Natural killer cell treated with Interleukin-12 subunit alpha and Interleukin-12 subunit beta and Interleukin-15 and Interleukin-18, amount 100 ng/mL, for 72 hours (primary cell): ENCODE data around the gene GNGT2. TPM values are rescaled to one million over a fixed set of nuclear protein-coding genes. Genes with fewer than 3 reads are reported as not detected.

ENCODE experiments used
- ATAC-seq, 2 donors: fragments of 150-1000 bp; cut with Tn5 transposase in 1 of 2; sonication (Bioruptor Pico), chemical (Tn5 transposase) in 1 of 2; 2 replicates each; pipeline ENCODE4 v1.10.0; 2021
- DNase-seq: peaks from one replicate; pipeline ENCODE4 v3.0.0; 2022; ENCODE audit warnings: low spot score
- H3K27ac Mint-ChIP-seq, 2 donors: 1 replicate in 1 of 2; 2 replicates in 1 of 2; pipeline ENCODE4 v1.8.0; 2022; ENCODE audit warnings: mixed read lengths in 2 of 2, mild to moderate bottlenecking in 1 of 2, moderate library complexity in 1 of 2
- H3K27me3 Mint-ChIP-seq, 2 donors: 1 replicate in 1 of 2; 2 replicates in 1 of 2; pipeline ENCODE4 v1.8.0; 2022; ENCODE audit warnings: mixed read lengths in 2 of 2
- H3K36me3 Mint-ChIP-seq: one replicate; pipeline ENCODE4 v1.8.0; 2022; ENCODE audit warnings: mixed read lengths
- H3K4me1 Mint-ChIP-seq, 2 donors: 1 replicate in 1 of 2; 2 replicates in 1 of 2; pipeline ENCODE4 v1.8.0; 2022; ENCODE audit warnings: low read depth in 2 of 2, mixed read lengths in 2 of 2, mild to moderate bottlenecking in 1 of 2
- H3K4me3 Mint-ChIP-seq: one replicate; pipeline ENCODE4 v1.8.0; 2022; ENCODE audit warnings: mixed read lengths
- H3K9me3 Mint-ChIP-seq: 2 replicates; pipeline ENCODE4 v1.8.0; 2022; ENCODE audit warnings: mixed read lengths
- total RNA-seq, 2 donors: library from RNA; stranded (reverse); gene quantifications; one replicate each; pipeline ENCODE4 v1.2.3, GENCODE V29; 2022

The GNGT2 gene
- total RNA-seq = 10 to 100 TPM; 15.3 to 19.6 TPM

DNA sequence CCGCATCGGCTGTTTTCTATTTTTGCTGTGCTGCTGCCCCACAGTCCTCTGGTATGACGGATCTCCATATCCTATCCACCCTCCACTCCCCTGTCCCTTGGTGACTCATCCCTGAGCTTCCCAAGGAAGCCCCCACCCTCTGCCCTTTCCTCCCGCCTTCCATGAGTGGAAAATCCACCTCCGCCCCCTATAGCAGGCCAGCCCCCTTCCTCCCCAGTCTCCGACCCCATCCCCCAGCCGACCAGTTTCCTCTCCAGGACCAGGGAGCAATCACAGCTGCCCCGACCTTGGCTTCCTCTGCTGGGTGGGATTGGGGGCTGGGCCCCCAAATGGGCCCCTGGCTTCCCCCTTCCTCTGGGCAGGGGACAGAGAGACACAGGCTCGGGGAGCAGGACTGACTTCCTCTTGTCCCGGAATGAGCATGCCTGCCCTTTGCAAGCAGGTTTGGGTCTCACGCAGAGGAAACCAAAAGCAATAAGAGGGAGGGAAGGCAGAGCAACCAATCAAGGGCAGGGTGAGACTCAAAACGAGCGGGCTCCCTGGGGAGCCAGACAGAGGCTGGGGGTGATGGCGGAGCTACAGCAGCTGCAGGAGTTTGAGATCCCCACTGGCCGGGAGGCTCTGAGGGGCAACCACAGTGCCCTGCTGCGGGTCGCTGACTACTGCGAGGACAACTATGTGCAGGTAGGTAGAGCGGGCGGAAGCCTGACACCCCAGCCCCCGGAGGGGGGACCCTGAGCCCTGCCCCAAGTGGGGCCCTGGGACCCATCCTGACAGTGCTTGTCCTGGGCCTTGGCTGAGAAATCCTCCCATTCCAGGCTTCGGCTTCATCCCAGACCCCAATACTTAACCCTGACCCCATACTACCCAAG, at the start of gene GNGT2, which contains the start of gene ABI3:
Gene GNGT2, minus strand, starts transcription at position 417 of the 872 bp plus-strand sequence. CDS start 3,152 bp downstream, outside the sequence.
Gene ABI3, plus strand, starts transcription at position 550 of the 872 bp plus-strand sequence. Its CDS starts 18 bp downstream, at position 568.
- Mint-ChIP-seq H3K4me3 (peak within 1 kb of the TSS; percentile 90), H3K27ac (peak within 1 kb of the TSS; percentile 76 to 79), H3K36me3 (peaks cover 6% of the 10 kb centered on the region), H3K27me3 (no peaks in the 10 kb centered on the region), H3K9me3 (no peaks in the 10 kb centered on the region), H3K4me1 (peaks cover 62 to 67% of the 10 kb centered on the region in 2 donors)
- DNase-seq = peak; percentile 81
- peak; percentile 90 to 91 for ATAC-seq

DNA sequence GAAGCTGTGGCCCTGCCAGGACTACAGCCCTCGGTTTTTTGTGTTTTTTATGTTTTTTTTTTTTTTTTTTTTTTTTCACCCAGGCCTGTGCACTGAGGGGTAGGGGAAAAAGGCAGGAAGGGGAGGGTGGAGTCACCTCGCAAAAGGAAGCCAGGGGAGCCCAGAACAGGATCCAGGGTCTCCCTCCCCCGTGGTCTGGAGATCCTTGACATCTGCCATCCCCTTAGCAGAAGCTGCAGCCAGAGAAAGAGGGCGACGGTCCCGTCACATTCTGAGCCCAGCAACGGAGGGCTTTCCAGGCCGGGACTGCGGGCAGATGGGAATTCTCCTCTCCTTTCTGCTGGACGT, 49.3 kb upstream of the GNGT2 start:
- Mint-ChIP-seq H3K27ac (peak overlapping the region; percentile 49 to 83), H3K36me3 (no peaks in the 10 kb centered on the region), H3K27me3 (peaks cover 0 to 6% of the 10 kb centered on the region in 2 donors), H3K4me3 (peak overlapping the region; percentile 73), H3K9me3 (no peaks in the 10 kb centered on the region), H3K4me1 (peaks cover 7 to 9% of the 10 kb centered on the region in 2 donors)
- DNase-seq (no peak), ATAC-seq (no peak)

DNA sequence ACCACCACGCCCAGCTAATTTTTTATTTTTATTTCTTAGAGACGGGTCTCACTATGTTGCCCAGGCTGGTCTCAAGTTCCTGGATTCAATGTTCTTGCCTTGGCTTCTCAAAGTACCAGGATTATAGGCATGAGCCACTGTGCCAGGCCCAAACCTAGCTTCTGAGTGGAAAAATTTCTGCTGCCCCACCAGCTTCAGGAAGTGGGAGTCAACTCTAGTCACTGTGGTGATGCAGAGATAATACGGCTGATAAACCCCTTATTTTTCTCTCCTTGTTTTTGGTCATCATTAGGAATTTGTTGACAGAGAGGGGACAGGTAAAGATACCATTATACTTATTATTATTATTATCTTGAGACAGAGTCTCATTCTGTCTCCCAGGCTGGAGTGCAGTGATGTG, 48.0 kb upstream of the GNGT2 start:
- Mint-ChIP-seq H3K9me3 (no peaks in the 10 kb centered on the region), H3K4me1 (peaks cover 7 to 9% of the 10 kb centered on the region in 2 donors), H3K4me3 (no peak overlapping the region), H3K27ac (no peak overlapping the region), H3K36me3 (no peaks in the 10 kb centered on the region), H3K27me3 (peaks cover 0 to 1% of the 10 kb centered on the region in 2 donors)
- DNase-seq (no peak), ATAC-seq (no peak)

DNA sequence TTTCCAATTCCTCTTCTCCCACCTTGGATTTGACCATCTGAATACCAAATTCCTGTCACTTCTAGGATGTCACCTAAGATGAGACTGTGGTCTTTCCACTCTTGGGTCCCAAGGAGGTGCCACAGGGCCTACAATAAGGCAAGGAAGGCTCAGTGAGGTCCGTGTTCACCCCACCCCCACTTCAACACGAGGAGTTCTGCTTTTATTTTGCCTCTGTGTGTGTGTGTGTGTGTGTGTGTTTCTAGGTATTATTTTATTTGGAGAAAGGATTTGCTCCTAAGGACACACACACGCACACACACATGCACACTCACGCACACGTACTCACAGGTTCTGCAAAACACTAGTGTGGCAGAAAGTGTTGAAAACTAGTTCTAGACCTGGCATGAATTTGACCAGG, 44.8 kb upstream of the GNGT2 start:
- Mint-ChIP-seq H3K36me3 (no peaks in the 10 kb centered on the region), H3K27ac (no peak overlapping the region), H3K4me3 (no peak overlapping the region), H3K9me3 (no peaks in the 10 kb centered on the region), H3K4me1 (no peaks in the 10 kb centered on the region), H3K27me3 (no peaks in the 10 kb centered on the region)
- no peak for ATAC-seq
- no peak for DNase-seq

DNA sequence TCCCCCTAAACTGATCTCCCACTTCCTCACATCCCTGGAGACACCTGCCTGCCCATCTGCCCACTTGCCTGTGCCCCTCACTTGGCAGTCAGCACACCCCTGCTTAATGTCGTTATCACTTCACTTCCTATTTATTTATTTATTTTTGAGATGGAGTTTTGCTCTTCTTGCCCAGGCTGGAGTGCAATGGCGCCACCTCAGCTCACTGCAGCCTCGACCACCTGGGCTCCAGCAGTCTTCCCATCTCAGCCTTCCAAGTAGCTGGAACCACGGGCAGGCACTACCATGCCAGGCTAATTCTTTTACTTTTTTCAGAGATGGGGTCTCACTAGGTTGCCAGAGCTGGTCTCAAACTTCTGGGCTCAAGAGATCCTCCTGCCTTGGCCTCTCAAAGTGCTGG, 43.7 kb upstream of the GNGT2 start:
- no peak for DNase-seq
- no peaks in the 10 kb centered on the region for H3K4me1 Mint-ChIP-seq
- H3K36me3 Mint-ChIP-seq = no peaks in the 10 kb centered on the region
- no peak for ATAC-seq
- no peak overlapping the region for H3K27ac Mint-ChIP-seq
- H3K4me3 Mint-ChIP-seq = no peak overlapping the region
- no peaks in the 10 kb centered on the region for H3K27me3 Mint-ChIP-seq
- no peaks in the 10 kb centered on the region for H3K9me3 Mint-ChIP-seq

DNA sequence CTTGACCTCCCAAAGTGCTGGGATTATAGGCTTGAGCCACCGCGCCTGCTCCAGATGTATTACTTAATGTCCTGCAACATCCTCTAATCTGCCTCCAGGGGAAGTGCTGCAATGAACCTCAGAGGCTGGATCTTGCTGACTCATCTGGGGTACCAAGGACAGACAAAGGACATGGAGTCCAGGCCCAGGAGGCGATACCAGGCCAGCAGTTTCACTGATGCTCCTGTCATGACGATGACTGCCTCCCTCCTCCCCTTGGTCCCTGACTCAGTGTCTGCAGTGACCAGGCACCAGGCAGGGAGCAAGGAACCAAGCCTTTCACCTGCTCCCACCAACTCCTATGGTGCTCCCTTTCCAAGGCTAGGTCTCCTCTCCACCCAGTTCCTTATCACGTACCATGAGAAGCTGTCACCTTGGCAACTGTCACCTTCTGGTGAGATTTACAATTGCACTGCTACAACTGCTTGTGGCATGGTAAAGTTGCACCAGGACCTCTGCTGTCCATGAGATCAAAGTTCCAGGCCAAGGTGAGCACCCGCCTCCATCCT, 41.8 kb upstream of the GNGT2 start:
- Mint-ChIP-seq H3K4me3 (no peak overlapping the region), H3K27me3 (no peaks in the 10 kb centered on the region), H3K36me3 (no peaks in the 10 kb centered on the region), H3K4me1 (no peaks in the 10 kb centered on the region), H3K9me3 (no peaks in the 10 kb centered on the region), H3K27ac (no peak overlapping the region)
- DNase-seq (no peak), ATAC-seq (no peak)

DNA sequence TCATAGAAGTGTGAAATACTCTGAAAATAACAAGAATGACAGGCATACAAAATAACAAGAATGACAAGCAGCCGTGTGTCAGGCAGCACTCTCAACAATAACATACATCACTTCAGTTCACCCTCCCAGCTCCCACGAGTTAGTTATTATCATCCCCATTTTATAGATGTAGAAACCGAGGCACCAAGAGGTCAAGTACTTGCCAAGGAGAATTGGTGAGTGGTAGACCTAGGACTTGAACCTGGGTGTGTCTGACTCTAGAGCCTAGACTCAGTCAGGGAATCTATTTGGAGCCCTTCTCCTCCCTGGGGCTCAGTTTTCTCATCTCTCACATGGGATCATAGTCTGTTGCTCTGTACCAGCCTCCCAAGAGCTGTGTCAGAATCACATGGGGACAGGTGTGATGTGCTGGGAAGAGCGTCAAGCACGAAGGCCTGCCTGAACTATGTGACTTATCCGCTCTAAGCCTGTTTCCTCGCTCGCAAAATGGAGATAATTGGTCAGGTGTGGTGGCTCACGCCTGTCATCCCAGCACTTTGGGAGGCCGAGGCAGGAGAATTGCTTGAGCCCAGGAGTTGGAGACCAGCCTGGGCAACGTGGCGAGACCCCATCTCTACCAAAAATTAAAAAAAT, 39.6 kb upstream of the GNGT2 start:
- no peaks in the 10 kb centered on the region for H3K36me3 Mint-ChIP-seq
- DNase-seq (no peak), ATAC-seq (no peak)
- H3K27ac Mint-ChIP-seq = no peak overlapping the region
- H3K4me3 Mint-ChIP-seq = no peak overlapping the region
- no peaks in the 10 kb centered on the region for H3K9me3 Mint-ChIP-seq
- H3K27me3 Mint-ChIP-seq = no peaks in the 10 kb centered on the region
- H3K4me1 Mint-ChIP-seq = no peaks in the 10 kb centered on the region

DNA sequence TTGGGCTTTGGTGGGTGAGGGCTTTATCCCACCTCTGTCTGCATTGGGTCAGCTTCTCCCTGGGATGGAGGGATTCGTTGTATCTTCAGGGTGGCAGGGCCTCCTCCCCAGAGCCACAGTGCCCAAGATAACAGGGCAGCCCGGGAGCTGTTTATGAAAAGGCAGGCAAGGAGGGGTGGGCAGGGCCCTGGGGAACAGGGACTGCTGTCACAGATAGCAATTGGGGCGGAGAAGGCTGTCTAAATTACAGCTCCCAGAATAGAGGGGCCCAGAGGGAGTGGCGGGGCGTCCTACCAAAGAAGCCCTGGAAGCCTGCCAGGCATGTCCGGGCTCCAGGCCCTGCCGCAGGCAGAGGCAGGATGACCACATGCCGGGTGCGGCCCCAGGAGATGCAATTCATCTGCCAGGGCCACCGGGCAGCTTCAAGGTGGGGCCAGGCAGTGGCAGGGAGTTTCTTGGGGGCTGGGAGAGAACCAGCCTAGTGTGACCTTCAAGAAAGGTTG, 39.0 kb upstream of the GNGT2 start:
- no peaks in the 10 kb centered on the region for H3K9me3 Mint-ChIP-seq
- no peak overlapping the region for H3K4me3 Mint-ChIP-seq
- H3K36me3 Mint-ChIP-seq = no peaks in the 10 kb centered on the region
- ATAC-seq = no peak
- no peak overlapping the region for H3K27ac Mint-ChIP-seq
- no peaks in the 10 kb centered on the region for H3K4me1 Mint-ChIP-seq
- DNase-seq = no peak
- H3K27me3 Mint-ChIP-seq = no peaks in the 10 kb centered on the region

DNA sequence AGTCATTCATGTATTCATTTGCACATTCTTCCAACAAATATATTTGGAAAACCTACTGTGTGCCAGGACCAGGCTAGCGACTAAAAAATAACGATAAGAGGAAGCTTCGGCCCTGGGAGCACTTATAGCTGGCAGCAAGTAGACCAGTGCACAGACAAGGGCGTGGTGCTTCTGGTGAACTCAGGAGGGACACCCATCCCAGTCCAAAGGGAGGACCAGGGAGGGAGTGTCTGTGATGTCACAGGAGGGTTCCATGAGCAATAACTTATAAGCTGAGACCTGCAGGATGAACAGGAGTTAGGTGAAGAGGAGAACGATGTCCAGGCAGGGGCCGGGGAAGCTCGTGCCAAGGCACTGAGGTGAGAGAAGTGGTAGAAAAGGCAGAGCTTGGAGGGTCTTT, 37.6 kb upstream of the GNGT2 start:
- no peaks in the 10 kb centered on the region for H3K9me3 Mint-ChIP-seq
- DNase-seq = no peak
- no peaks in the 10 kb centered on the region for H3K27me3 Mint-ChIP-seq
- H3K36me3 Mint-ChIP-seq = no peaks in the 10 kb centered on the region
- no peak overlapping the region for H3K27ac Mint-ChIP-seq
- no peak for ATAC-seq
- H3K4me1 Mint-ChIP-seq = no peaks in the 10 kb centered on the region
- H3K4me3 Mint-ChIP-seq = no peak overlapping the region

DNA sequence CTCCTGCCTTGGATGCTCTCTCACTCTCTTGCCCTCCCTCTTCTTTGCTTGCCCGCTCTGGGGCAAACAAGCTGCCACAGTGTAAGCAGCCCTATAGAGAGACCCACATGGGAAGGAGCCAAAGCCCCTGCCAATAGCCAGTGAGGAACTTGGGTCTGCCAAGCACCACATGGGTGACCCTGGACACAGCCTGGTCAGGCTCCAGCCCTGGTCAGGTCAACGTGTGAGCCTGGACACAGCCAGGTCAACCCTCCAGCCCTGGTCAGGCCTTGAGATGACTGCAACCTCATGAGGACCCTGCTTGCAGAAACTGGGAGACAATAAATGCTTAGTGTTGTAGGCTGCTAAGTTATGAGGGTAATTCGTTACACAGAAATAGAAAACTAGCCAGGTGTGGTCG, 34.5 kb upstream of the GNGT2 start:
- H3K27me3 Mint-ChIP-seq = no peaks in the 10 kb centered on the region

DNA sequence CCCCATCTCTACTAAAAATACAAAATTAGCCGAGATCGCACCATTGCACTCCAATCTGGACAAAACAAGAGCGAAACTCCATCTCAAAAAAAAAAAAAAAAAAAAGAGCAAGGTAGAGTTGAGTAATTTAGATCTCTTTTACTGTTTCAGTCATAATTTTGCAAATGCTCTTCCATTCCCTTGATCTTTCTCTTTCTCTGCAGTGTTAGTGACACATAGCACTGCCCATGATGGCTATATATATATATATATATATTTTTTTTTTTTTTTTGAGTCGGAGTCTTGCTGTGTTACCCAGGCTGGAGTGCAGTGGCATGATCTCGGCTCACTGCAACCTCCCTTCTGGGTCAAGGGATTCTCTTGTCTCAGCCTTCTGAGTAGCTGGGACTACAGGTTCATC, 32.4 kb upstream of the GNGT2 start:
- Mint-ChIP-seq H3K36me3 (no peaks in the 10 kb centered on the region), H3K9me3 (no peaks in the 10 kb centered on the region), H3K4me1 (no peaks in the 10 kb centered on the region), H3K27ac (no peak overlapping the region), H3K27me3 (no peaks in the 10 kb centered on the region), H3K4me3 (no peak overlapping the region)
- DNase-seq (no peak), ATAC-seq (peak in 1 of 2 donors; percentile 56)

More for the DNA sequence above, 34.5 kb upstream of the GNGT2 start:
- DNase-seq (no peak), ATAC-seq (no peak)
- no peaks in the 10 kb centered on the region for H3K9me3 Mint-ChIP-seq
- no peaks in the 10 kb centered on the region for H3K36me3 Mint-ChIP-seq
- H3K4me1 Mint-ChIP-seq = no peaks in the 10 kb centered on the region
- no peak overlapping the region for H3K27ac Mint-ChIP-seq
- H3K4me3 Mint-ChIP-seq = no peak overlapping the region

DNA sequence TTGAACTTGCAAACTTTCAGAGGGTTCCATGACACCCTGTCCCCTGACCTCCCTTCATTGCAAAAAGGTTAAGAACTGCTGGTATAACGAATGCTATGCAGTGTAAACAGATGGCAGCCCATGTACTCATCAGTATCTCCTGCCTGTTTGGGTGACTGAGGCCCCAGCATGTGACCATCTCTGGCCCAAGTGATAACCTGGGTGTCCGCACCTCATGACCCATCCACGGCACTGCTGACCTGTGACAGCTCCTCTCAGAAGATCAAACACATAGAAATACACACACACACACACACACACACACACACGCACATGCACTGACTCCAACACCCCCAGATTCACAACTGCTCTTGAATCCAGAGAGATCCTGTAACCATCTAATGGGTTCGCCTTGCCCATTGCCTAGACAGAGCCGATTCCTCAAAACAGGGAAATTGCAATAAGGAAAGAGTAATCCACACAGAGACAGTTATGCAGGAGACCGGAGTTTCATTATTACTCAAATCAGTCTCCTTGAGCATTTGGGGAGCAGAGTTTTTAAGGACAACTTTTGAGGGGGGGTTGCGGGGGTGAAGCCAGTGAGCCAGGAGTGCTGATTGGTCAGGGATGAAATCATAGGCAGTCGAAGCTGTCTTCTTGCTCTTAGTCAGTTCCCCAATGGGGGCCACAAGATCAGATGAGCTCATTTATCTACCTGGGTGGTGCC, 31.5 kb upstream of the GNGT2 start:
- no peaks in the 10 kb centered on the region for H3K4me1 Mint-ChIP-seq
- ATAC-seq (no peak), DNase-seq (peak; percentile 12)
- H3K36me3 Mint-ChIP-seq = no peaks in the 10 kb centered on the region
- no peak overlapping the region for H3K4me3 Mint-ChIP-seq
- H3K27ac Mint-ChIP-seq = no peak overlapping the region
- no peaks in the 10 kb centered on the region for H3K27me3 Mint-ChIP-seq
- no peaks in the 10 kb centered on the region for H3K9me3 Mint-ChIP-seq

DNA sequence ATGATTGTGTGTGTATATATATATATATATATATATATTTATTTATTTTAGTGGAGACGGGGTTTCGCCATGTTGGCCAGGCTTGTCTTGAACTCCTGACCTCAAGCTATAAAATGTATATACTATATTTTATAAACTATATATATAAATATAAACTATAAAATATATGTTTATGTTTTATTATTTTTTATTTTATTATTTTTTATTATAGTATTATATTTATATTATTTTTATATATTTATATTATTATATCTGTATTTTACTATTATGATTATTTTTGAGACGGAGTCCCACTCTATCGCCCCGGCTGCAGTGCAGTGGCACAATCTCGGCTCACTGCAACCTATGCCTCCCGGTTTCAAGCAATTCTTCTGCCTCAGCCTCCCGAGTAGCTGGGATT, 30.7 kb upstream of the GNGT2 start:
- no peaks in the 10 kb centered on the region for H3K27me3 Mint-ChIP-seq
- DNase-seq = no peak
- H3K4me3 Mint-ChIP-seq = no peak overlapping the region
- H3K4me1 Mint-ChIP-seq = no peaks in the 10 kb centered on the region
- no peak overlapping the region for H3K27ac Mint-ChIP-seq
- H3K36me3 Mint-ChIP-seq = no peaks in the 10 kb centered on the region
- no peak for ATAC-seq
- H3K9me3 Mint-ChIP-seq = no peaks in the 10 kb centered on the region
